Measurements from ENCODE around the gene ALG1L2. TPM values are rescaled to one million over a fixed set of nuclear protein-coding genes. Genes with fewer than 3 reads are reported as not detected.
"Not testable (repeated sequence)": the region's sequence is repeated elsewhere in the genome, so short reads cannot be mapped to it uniquely, and the experiment has no call there.

The ALG1L2 gene
- total RNA-seq, 1 donor from 2014 or later = not detected

GRCh38 chr3:130117933-130118332 is 36.3 kb downstream of the ALG1L2 start:
- DNase-seq (ENCODE audit: low spot score) = no peak
- intact Hi-C loops (cut with DNase I) = no loop called here

- intact Hi-C loops (cut with DNase I); DNase-seq (ENCODE audit: low spot score): not testable (repeated sequence)
Observed at GRCh38 chr3:130119824-130120223, 38.2 kb downstream of the ALG1L2 start.

GRCh38 chr3:130120291-130120690 is 38.7 kb downstream of the ALG1L2 start:
- DNase-seq (ENCODE audit: low spot score); intact Hi-C loops (cut with DNase I): not testable (repeated sequence)

GRCh38 chr3:130122891-130123775 is 41.5 kb downstream of the ALG1L2 start:
- DNase-seq (ENCODE audit: low spot score); intact Hi-C loops (cut with DNase I): not testable (repeated sequence)

GRCh38 chr3:130125406-130125805 is 43.8 kb downstream of the ALG1L2 start:
- DNase-seq (ENCODE audit: low spot score); intact Hi-C loops (cut with DNase I): not testable (repeated sequence)

- intact Hi-C loops (cut with DNase I); DNase-seq (ENCODE audit: low spot score): not testable (repeated sequence)
Observed at GRCh38 chr3:130136337-130136736, 54.7 kb downstream of the ALG1L2 start.

GRCh38 chr3:130137685-130138084 is 56.1 kb downstream of the ALG1L2 start:
- intact Hi-C loops (cut with DNase I); DNase-seq (ENCODE audit: low spot score): not testable (repeated sequence)

GRCh38 chr3:130138992-130139391 is 57.4 kb downstream of the ALG1L2 start:
- DNase-seq (ENCODE audit: low spot score); intact Hi-C loops (cut with DNase I): not testable (repeated sequence)

GRCh38 chr3:130140756-130141155 is 59.1 kb downstream of the ALG1L2 start:
- intact Hi-C loops (cut with DNase I); DNase-seq (ENCODE audit: low spot score): not testable (repeated sequence)

GRCh38 chr3:130143648-130144327 is 62.2 kb downstream of the ALG1L2 start:
- intact Hi-C loops (cut with DNase I); DNase-seq (ENCODE audit: low spot score): not testable (repeated sequence)

- intact Hi-C loops (cut with DNase I); DNase-seq (ENCODE audit: low spot score): not testable (repeated sequence)
Observed at GRCh38 chr3:130144328-130144650, 62.7 kb downstream of the ALG1L2 start.

- intact Hi-C loops (cut with DNase I); DNase-seq (ENCODE audit: low spot score): not testable (repeated sequence)
Observed at GRCh38 chr3:130145456-130145855, 63.8 kb downstream of the ALG1L2 start.

- DNase-seq (ENCODE audit: low spot score); intact Hi-C loops (cut with DNase I): not testable (repeated sequence)
Observed at GRCh38 chr3:130146465-130146864, 64.8 kb downstream of the ALG1L2 start.

Other genes starting within 250 kb of the ALG1L2 start
- 35.2 TPM for gene TMCC1, start 188.1 kb upstream of the ALG1L2 start, total RNA-seq
- gene TRH, start 107.1 kb upstream of the ALG1L2 start, total RNA-seq = not detected

Data from cardiac septum (tissue), 1 donor.